Naive B cell (primary cell): ENCODE results near the gene ESYT2. TPM values are rescaled to one million over a fixed set of nuclear protein-coding genes. Genes with fewer than 3 reads are reported as not detected.
"Not testable (repeated sequence)": the region's sequence is repeated elsewhere in the genome, so short reads cannot be mapped to it uniquely, and the experiment has no call there.

Experiments used
- ATAC-seq, 2 donors: fragments of 150-1000 bp; cut with Tn5 transposase; 2 replicates each; pipeline ENCODE4 v1.10.0; 2021; ENCODE audit warnings: low read depth in 2 of 2, mild to moderate bottlenecking in 2 of 2, moderate library complexity in 2 of 2
- DNase-seq: peaks from one replicate; pipeline ENCODE4 v3.0.0; 2022
- H3K27ac Mint-ChIP-seq, 6 donors: one replicate each; pipeline ENCODE4 v1.8.0; 2020 to 2022; ENCODE audit warnings: mild to moderate bottlenecking in 6 of 6, mixed read lengths in 6 of 6, moderate library complexity in 5 of 6, inconsistent platforms in 2 of 6
- H3K27me3 Mint-ChIP-seq, 3 donors: one replicate each; pipeline ENCODE4 v1.8.0; 2021 to 2022; ENCODE audit warnings: mixed read lengths in 3 of 3, mild to moderate bottlenecking in 1 of 3
- H3K36me3 Mint-ChIP-seq, 2 donors: one replicate each; pipeline ENCODE4 v1.8.0; 2020 to 2022; ENCODE audit warnings: mixed read lengths in 2 of 2, inconsistent platforms in 1 of 2, mild to moderate bottlenecking in 1 of 2
- H3K4me1 Mint-ChIP-seq, 3 donors: one replicate each; pipeline ENCODE4 v1.8.0; 2020 to 2022; ENCODE audit warnings: mixed read lengths in 3 of 3, inconsistent platforms in 1 of 3, mild to moderate bottlenecking in 1 of 3, moderate library complexity in 1 of 3
- H3K4me3 Mint-ChIP-seq, 8 donors: one replicate each; pipeline ENCODE4 v1.8.0; 2020 to 2022; ENCODE audit warnings: mild to moderate bottlenecking in 8 of 8, mixed read lengths in 8 of 8, moderate library complexity in 8 of 8, inconsistent platforms in 2 of 8
- H3K9me3 Mint-ChIP-seq, 7 donors: one replicate each; pipeline ENCODE4 v1.8.0; 2020 to 2022; ENCODE audit warnings: mixed read lengths in 7 of 7, mild to moderate bottlenecking in 5 of 7, inconsistent platforms in 2 of 7, moderate library complexity in 1 of 7
- polyA plus RNA-seq, 6 donors: library from polyadenylated mRNA; unstranded; fragments of 300-500 nt; fragmentation: Illumina TruSeq; gene quantifications; one replicate each; pipeline ENCODE4 v1.2.3, GENCODE V29; 2021; ENCODE audit warnings: low read depth in 6 of 6

Gene ESYT2
- polyA plus RNA-seq, 6 donors from 2014 or later = 15.4 to 23.0 (median 16.8) TPM

DNA sequence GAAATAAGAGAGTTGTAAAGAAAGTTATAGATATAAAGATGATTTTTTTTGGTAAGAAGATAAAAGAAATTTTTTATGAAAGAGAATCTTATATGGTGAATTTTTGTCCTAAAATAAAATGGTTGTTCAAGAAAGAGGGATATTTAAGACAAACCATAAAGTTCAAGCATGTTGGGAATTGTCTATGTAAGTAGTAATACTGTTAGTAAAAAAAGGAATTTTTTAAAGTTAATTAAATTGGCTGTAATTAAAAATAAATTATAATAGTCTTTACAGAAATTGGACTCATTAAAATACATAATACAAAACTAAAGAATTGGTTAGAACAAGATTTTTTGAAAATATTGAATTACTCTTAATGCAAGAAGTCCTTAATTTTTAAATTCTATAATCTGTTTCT is 17.0 kb upstream of the ESYT2 start:
- DNase-seq (no peak), ATAC-seq (no peak)
- Mint-ChIP-seq H3K36me3 (no peaks in the 10 kb centered on the region), H3K4me1 (no peaks in the 10 kb centered on the region), H3K9me3 (peaks cover 0 to 3% (median 0%) of the 10 kb centered on the region in 7 donors), H3K4me3 (no peak overlapping the region), H3K27me3 (peaks cover 0 to 14% (median 10%) of the 10 kb centered on the region in 3 donors), H3K27ac (no peak overlapping the region)

- DNase-seq = no peak
- no peaks in the 10 kb centered on the region for H3K4me1 Mint-ChIP-seq
- H3K9me3 Mint-ChIP-seq = peaks cover 0 to 1% (median 0%) of the 10 kb centered on the region in 7 donors
- H3K4me3 Mint-ChIP-seq = no peak overlapping the region
- no peak overlapping the region for H3K27ac Mint-ChIP-seq
- no peak for ATAC-seq
- no peaks in the 10 kb centered on the region for H3K36me3 Mint-ChIP-seq
- H3K27me3 Mint-ChIP-seq = peaks cover 0 to 14% (median 10%) of the 10 kb centered on the region in 3 donors
Measured at GRCh38 chr7:158843771-158844170, 14.5 kb upstream of the ESYT2 start.

DNA sequence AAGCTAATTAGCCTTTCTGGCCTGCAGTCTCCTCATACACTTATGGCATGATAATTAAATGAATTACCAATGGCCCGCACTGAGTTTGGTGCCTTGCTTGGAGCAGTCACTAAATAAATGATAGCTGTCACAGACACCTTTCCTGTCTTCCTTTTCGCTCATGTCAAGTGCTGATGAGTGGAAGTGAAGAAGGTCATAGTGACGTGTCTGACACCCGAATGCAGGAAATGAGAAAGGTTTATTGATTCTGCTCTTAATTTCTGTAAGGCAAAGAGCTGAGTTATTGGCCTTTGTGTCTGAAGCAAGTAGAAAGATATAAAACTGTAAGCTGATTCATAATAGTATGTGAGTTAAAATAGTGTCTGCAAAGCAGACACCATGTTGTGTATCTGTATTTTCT is 13.2 kb upstream of the ESYT2 start:
- Mint-ChIP-seq H3K4me3 (no peak overlapping the region), H3K9me3 (peaks cover 0 to 1% (median 0%) of the 10 kb centered on the region in 7 donors), H3K27me3 (peaks cover 0 to 14% (median 10%) of the 10 kb centered on the region in 3 donors), H3K4me1 (no peaks in the 10 kb centered on the region), H3K27ac (no peak overlapping the region), H3K36me3 (no peaks in the 10 kb centered on the region)
- no peak for DNase-seq
- ATAC-seq = no peak

DNA sequence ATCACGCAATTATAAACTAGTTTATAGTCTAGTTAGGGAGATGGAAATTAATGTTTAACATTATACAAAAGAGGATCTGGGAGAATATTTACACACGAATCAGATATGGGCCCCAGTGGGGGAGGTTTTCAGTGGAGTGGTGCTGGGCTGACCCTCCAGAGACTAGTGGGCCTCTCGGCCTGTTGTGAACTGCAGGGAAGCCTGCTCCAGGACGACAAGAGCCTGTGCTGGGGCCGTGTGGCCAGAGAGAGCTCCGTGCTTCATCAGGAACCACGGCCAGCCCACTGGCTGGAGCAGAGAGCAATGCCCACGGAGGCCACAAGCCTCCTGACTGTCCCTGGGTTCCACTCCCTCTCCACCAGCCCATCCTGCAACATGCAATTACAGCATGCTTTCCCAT is 11.3 kb upstream of the ESYT2 start:
- no peak overlapping the region for H3K4me3 Mint-ChIP-seq
- H3K36me3 Mint-ChIP-seq = no peaks in the 10 kb centered on the region

GRCh38 chr7:158839177-158839576 is 9.9 kb upstream of the ESYT2 start:
- not testable (repeated sequence) for H3K9me3 Mint-ChIP-seq, ATAC-seq, H3K4me3 Mint-ChIP-seq, H3K27me3 Mint-ChIP-seq, H3K36me3 Mint-ChIP-seq, DNase-seq, H3K27ac Mint-ChIP-seq, H3K4me1 Mint-ChIP-seq

More for the DNA sequence above, 11.3 kb upstream of the ESYT2 start:
- no peak overlapping the region for H3K27ac Mint-ChIP-seq
- no peak for ATAC-seq
- H3K4me1 Mint-ChIP-seq = no peaks in the 10 kb centered on the region
- H3K27me3 Mint-ChIP-seq = peaks cover 0 to 14% (median 10%) of the 10 kb centered on the region in 3 donors
- peaks cover 0 to 1% (median 0%) of the 10 kb centered on the region in 7 donors for H3K9me3 Mint-ChIP-seq
- DNase-seq = no peak

DNA sequence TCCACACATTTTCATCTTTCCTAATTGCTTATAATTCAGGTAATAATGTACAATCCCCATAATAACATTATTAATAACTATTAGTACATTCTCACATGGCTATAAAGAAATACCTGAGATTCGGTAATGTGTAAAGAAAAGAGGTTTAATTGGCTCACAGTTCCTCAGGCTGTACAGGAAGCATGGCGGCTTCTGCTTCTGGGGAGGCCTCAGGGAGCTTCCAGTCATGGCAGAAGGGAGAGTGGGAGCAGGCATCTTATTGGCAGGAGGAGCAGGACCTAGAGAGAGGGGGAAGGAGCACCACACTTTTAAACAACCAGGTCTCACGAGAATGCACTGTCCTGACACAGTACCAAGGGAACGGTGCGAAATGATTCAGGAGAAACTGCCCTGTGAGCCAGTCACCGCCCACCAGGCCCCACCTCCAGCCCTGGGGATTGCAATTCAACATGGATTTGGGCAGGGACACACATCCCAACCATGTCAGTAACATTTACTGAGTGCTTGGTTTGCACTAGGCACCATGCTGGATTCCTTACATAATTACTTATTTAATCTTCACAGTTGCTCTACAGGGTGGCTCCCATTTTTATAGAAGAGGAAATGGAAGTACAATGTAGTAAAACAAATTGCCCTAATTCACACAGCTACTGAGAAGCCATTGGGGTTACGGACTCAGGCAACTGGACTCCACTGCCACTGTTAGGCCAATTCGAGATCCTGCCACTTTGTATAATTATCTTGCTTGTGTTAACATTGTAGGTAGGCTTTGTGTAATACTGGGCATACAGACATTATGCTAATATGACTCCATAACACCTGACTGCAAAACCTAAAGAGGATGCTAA is 8.7 kb upstream of the ESYT2 start:
- H3K27me3 Mint-ChIP-seq = no peaks in the 10 kb centered on the region
- H3K36me3 Mint-ChIP-seq = no peaks in the 10 kb centered on the region
- DNase-seq (no peak), ATAC-seq (no peak)
- peak overlapping the region in 1 of 6 donors; percentile 15 for H3K27ac Mint-ChIP-seq
- H3K9me3 Mint-ChIP-seq = no peaks in the 10 kb centered on the region
- H3K4me1 Mint-ChIP-seq = no peaks in the 10 kb centered on the region
- H3K4me3 Mint-ChIP-seq = no peak overlapping the region

DNA sequence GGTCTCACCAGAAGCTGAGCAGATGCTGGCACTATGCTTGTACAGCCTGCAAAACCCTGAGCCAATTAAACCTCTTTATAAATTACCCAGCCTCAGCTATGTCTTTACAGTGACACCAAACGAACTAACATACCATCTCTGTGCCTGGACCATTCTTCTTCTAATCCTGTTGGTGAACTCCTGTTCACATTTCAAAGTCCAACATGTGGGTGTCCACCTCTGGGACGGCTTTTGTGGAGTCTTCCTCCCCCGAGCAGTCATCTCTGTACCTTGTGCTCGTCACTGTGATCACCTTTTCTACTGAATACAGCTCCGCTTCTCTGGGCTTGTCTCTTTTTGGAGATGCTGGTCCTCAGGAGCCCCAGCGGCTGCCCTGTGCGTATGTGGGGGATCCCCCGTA is 7.4 kb upstream of the ESYT2 start:
- no peak for ATAC-seq
- no peak overlapping the region for H3K27ac Mint-ChIP-seq
- DNase-seq = no peak
- H3K36me3 Mint-ChIP-seq = no peaks in the 10 kb centered on the region
- H3K4me3 Mint-ChIP-seq = peak overlapping the region in 1 of 8 donors; percentile 31
- H3K4me1 Mint-ChIP-seq = no peaks in the 10 kb centered on the region
- no peaks in the 10 kb centered on the region for H3K9me3 Mint-ChIP-seq
- H3K27me3 Mint-ChIP-seq = peaks cover 0 to 8% (median 6%) of the 10 kb centered on the region in 3 donors

GRCh38 chr7:158834878-158835784 is 5.8 kb upstream of the ESYT2 start:
- DNase-seq (no peak), ATAC-seq (no peak)
- no peak overlapping the region for H3K4me3 Mint-ChIP-seq
- no peaks in the 10 kb centered on the region for H3K9me3 Mint-ChIP-seq
- no peaks in the 10 kb centered on the region for H3K36me3 Mint-ChIP-seq
- H3K4me1 Mint-ChIP-seq = peaks cover 6 to 10% (median 8%) of the 10 kb centered on the region in 3 donors
- H3K27me3 Mint-ChIP-seq = peaks cover 0 to 8% (median 6%) of the 10 kb centered on the region in 3 donors
- H3K27ac Mint-ChIP-seq = peak overlapping the region in 2 of 6 donors; percentile 4 to 16

- H3K27me3 Mint-ChIP-seq = peaks cover 0 to 8% (median 6%) of the 10 kb centered on the region in 3 donors
- H3K27ac Mint-ChIP-seq = peak overlapping the region in 1 of 6 donors; percentile 53
- peaks cover 8 to 14% (median 12%) of the 10 kb centered on the region in 3 donors for H3K4me1 Mint-ChIP-seq
- ATAC-seq (no peak), DNase-seq (no peak)
- peak overlapping the region in 2 of 8 donors; percentile 25 to 78 for H3K4me3 Mint-ChIP-seq
- H3K9me3 Mint-ChIP-seq = no peaks in the 10 kb centered on the region
- no peaks in the 10 kb centered on the region for H3K36me3 Mint-ChIP-seq
Measured at GRCh38 chr7:158832994-158833393, 3.7 kb upstream of the ESYT2 start.

GRCh38 chr7:158831738-158832091 is 2.4 kb upstream of the ESYT2 start:
- ATAC-seq (no peak), DNase-seq (no peak)
- H3K4me3 Mint-ChIP-seq = peak overlapping the region in 6 of 8 donors; percentile 7 to 79 (median 30)
- no peaks in the 10 kb centered on the region for H3K36me3 Mint-ChIP-seq
- H3K4me1 Mint-ChIP-seq = peaks cover 17 to 24% (median 23%) of the 10 kb centered on the region in 3 donors
- no peaks in the 10 kb centered on the region for H3K9me3 Mint-ChIP-seq
- H3K27me3 Mint-ChIP-seq = peaks cover 0 to 8% (median 6%) of the 10 kb centered on the region in 3 donors
- peak overlapping the region in 3 of 6 donors; percentile 13 to 80 (median 72) for H3K27ac Mint-ChIP-seq

- no peak for ATAC-seq
- H3K27ac Mint-ChIP-seq = peak overlapping the region; percentile 89 to 99 (median 98)
- H3K4me3 Mint-ChIP-seq = peak overlapping the region; percentile 78 to 95 (median 89)
- H3K4me1 Mint-ChIP-seq = peaks cover 17 to 30% (median 28%) of the 10 kb centered on the region in 3 donors
- no peak for DNase-seq
- peaks cover 0 to 8% (median 6%) of the 10 kb centered on the region in 3 donors for H3K27me3 Mint-ChIP-seq
- H3K36me3 Mint-ChIP-seq = no peaks in the 10 kb centered on the region
- no peaks in the 10 kb centered on the region for H3K9me3 Mint-ChIP-seq
Measured at GRCh38 chr7:158830211-158830723, 958 bp upstream of the ESYT2 start.

GRCh38 chr7:158829021-158829341 is 328 bp downstream of the ESYT2 start:
- no peak for DNase-seq
- Mint-ChIP-seq H3K27ac (peak overlapping the region in 5 of 6 donors; percentile 7 to 92 (median 78)), H3K4me3 (peak overlapping the region; percentile 78 to 95 (median 87)), H3K9me3 (no peaks in the 10 kb centered on the region), H3K36me3 (no peaks in the 10 kb centered on the region), H3K4me1 (peaks cover 17 to 36% (median 33%) of the 10 kb centered on the region in 3 donors), H3K27me3 (peaks cover 0 to 8% (median 6%) of the 10 kb centered on the region in 3 donors)
- ATAC-seq = peak; percentile 59 to 63
